Stimulated activated CD4-positive, alpha-beta T cell treated with anti-CD3 and anti-CD28 coated beads, Interleukin-15, amount 100 ng/mL, for 1 hour (primary cell): ENCODE results near the gene MED27.

Experiments
- DNase-seq, 2 donors: peaks; one replicate each; pipeline ENCODE4 v3.0.0-alpha.2; 2020; ENCODE audit warnings: low read depth in 1 of 2, low spot score in 1 of 2

The MED27 gene

DNA sequence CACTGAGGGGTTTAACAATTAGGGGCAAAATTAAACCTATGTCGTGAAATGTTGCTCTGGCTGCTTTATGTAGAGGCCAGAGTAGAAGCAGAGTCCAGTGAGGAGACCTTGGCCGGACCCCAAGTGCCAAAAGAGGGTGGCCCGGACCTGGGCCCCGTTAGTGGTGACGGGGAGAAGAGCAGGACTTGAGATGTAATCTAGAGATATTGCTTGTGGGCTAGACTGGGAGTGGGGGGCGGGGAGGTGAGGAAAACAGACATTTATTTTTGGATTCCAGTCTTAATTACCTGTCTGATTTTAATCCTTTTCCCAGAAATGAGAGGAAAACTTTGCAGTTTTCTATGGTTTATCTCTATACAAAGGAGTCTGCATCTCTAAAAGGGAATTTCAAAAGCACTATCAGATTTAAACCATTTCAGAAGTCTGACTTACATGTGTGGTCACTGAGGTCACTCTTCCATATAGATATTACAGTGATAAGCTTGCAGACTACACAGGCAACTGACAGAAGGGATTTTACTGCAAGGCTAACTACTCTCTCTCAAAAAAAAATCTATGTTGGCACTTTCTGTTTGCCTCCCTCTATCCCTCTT lies 108.1 kb downstream of the MED27 start:
- DNase-seq, result no peak

DNA sequence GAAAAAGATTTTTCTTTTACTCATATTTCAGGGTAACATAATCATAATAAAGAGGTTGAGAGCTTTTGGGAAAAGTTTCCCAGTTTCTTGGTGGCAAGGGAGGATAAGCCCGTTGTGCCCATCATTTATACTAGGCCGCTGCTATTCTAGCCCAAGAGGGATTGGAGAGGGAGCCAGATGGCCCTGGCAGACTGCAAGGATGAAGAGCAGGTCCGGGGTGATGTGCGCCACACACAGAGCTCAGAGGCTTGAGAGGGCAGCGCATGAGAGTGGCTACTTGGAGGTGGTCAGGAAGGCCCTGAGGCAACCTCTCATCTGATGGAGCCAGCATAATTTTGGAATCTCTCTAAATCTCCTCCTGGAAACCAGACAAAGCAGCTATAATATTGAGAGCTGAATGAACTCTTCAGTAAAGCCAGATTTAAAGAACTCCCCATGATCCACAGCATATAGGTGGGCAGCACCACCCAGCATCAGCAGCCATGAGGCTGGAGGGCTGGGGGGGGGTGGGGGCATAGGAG lies 110.1 kb downstream of the MED27 start:
- DNase-seq, result no peak

DNA sequence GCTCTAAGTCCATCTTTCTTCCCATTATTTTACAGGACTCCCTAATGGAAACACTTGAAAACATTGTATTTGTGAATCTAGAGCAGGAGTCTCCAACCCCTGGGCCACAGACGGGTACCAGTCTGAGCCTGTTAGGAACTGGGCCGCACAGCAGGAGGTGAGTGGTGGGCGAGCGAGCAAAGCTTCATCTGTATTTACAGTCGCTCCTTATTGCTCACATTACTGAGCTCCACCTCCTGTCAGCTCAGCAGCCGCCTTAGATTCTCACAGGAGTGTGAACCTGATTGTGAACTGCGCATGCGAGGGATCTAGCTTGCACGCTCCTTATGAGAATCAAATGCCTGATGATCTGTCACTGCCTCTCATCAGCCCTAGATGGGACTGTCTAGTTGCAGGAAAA lies 111.0 kb downstream of the MED27 start:
- no peak for DNase-seq

DNA sequence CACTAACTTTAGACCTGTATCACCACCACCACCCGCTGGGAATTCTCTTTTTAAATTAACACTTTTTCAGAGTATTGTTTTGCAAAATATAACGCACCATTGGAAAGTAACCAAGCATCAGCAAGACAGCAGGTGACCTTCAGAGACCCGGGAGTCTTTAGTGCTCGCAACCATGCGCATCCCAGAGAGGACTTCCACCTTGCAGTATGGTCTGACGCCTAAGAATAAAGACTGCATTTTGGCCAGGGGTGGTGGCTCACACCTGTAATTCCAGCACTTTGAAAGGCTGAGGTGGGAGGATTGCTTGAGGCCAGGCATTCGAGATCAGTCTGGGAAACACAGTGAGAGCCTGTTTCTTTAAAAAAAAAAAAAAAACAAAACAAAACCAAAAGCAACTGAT lies 113.8 kb downstream of the MED27 start:
- DNase-seq, result no peak

GRCh38 chr9:131965103-131965502 lies 114.6 kb downstream of the MED27 start:
- DNase-seq, result no peak

GRCh38 chr9:131963072-131964030 lies 116.3 kb downstream of the MED27 start:
- no peak for DNase-seq

DNA sequence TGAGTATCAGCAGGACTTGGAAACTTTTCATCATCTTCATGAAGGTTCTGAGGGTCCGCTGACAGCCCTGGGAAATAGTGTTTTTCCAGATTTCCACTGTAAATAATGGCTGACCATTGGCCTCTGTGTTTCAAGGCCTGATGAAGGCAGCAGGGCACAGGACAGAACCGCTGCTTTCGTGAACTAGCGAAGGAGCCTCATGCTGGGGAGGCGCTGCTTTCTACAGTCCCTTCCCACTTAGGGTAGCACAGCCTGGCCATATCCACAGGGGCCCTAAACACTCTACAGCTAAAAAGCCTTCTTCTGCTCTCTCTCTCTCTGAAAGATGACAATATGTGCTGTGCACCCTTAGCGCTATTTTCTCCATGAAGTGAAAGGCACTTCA lies 118.2 kb downstream of the MED27 start:
- DNase-seq, result no peak

DNA sequence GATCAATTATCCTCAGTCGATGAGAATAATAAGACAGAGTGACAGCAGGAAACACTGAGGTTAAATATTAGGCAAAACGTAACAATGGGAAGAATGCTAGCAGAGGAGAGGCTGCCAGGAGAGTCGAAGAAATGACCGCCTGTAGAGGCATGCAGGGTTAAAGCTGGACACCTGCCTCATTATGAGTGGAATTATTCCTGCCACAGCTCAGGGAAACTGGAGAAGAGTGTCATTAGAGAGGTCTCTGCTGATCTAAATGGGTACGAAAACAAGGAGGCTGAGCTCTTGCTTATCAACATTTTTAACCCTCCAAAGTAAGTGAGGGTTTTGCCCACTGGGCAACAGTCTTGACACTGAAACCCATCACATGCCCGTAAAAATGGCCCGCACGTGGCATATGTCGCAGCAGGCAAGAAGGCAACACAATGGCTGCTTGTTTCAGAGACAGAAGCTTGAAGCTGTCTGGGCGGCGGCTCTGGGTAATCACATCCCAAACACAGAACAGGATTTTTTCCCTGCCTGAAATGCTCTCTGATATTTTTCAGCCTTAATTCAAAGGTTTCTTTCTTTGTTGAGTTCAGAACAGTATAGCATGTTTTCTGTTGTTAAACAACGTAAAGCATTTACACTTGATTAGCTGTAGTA lies 118.7 kb downstream of the MED27 start:
- no peak for DNase-seq

GRCh38 chr9:131960311-131960710 lies 119.4 kb downstream of the MED27 start:
- DNase-seq, result no peak

- no peak for DNase-seq
Observed at GRCh38 chr9:131959887-131960286, 119.8 kb downstream of the MED27 start.

GRCh38 chr9:131959056-131959455 lies 120.6 kb downstream of the MED27 start:
- DNase-seq, result no peak

GRCh38 chr9:131954299-131954698 lies 125.4 kb downstream of the MED27 start:
- DNase-seq, result no peak

- no peak for DNase-seq
Observed at GRCh38 chr9:131951905-131952304, 127.8 kb downstream of the MED27 start.

DNA sequence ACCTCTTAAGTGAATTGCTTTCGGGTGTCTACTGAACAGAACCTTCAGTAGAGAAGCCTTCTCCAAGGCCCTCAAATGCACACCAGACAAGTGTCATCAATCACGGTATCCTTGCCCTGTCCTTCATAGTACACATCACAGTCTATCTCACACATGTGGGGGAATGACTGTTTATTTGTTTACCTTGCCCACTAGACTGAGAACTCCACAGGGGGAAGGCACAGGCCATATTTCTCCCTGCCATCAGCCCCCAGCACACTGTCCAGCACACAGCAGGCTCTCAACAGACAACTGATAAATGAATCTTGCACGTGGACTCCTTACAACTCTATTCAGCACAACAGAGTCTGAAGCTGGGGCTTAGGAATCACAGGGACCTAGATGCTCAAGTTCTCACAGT lies 128.5 kb downstream of the MED27 start:
- no peak for DNase-seq

- DNase-seq, result no peak
Observed at GRCh38 chr9:131950487-131950886, 129.2 kb downstream of the MED27 start.

GRCh38 chr9:131946180-131946579 lies 133.5 kb downstream of the MED27 start:
- no peak for DNase-seq

DNA sequence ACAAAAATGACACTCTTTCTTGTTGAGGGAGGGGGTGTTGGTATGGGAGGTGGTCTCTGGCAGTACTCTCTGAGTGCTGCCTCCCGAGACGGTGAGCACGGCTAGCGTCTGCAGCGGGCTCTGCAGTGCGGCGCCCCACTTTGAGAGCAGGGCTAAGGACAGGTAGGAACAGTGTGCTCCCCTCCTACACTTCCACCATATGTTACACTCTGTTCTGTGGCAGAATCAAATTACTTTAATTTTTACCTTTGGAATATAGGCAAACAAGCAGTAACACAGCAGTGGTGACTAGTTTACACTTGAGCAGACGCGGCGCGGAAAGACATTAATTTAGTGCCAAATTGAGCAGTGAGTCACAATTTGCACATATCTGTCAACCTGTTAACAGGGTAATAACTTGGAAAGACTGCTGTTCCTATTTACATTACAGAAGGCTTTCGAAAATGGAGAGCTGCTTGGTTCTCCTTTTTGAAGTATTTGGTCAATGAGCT lies 136.3 kb downstream of the MED27 start:
- DNase-seq, result no peak

GRCh38 chr9:131942146-131942720 lies 137.4 kb downstream of the MED27 start:
- DNase-seq, result no peak

GRCh38 chr9:131937451-131937850 lies 142.2 kb downstream of the MED27 start:
- DNase-seq, result no peak

GRCh38 chr9:131936929-131937328 lies 142.7 kb downstream of the MED27 start:
- DNase-seq, result no peak

DNA sequence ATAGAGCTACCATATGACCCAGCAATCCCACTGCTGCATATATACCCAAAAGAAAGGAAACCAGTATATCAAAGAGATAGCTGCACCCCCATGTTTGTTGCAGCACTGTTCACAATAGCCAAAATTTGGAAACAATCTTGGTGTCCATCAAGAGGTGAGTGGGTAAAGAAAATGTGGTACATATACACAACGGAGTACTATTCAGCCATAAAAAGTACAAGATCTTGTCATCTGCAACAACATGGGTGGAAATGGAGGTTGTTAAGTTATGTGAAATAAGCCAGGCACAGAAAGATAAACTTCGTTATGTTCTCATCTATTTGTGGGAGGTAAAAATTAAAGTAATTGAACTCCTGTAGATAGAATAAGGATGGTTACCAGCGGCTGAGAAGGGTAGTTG lies 145.0 kb downstream of the MED27 start:
- DNase-seq, result no peak
